ENCODE results near the gene RC3H2. TPM values are rescaled to one million over a fixed set of nuclear protein-coding genes. Genes with fewer than 3 reads are reported as not detected.
"Not testable (repeated sequence)": the region's sequence is repeated elsewhere in the genome, so short reads cannot be mapped to it uniquely, and the experiment has no call there.

Gene RC3H2
- total RNA-seq, 2 experiments from 2014 or later: 20.2 to 21.3 TPM

DNA sequence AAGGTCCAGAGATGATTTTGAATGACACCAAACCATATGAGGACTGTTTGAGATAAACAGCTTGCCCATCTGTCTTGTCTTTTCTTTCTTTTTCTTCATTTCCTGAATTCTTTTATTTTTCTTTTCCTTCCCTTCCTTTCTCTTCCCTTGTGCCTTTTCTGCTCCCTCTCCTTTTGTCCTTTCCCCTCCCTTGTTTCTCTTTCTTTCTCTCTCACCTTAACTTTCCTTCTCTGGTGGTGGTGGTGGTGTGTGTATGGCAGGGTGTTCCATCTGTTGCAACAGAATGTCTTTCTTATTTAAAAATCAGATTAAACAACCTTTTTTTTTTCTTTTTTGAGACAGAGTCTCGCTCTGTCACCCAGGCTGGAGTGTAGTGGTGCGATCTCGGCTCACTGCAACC, 73.0 kb downstream of the RC3H2 start:
- Mint-ChIP-seq H3K36me3 (ENCODE audit: low read depth) (no peaks in the 10 kb centered on the region), H3K9me3 (no peaks in the 10 kb centered on the region), H3K4me1 (ENCODE audit: low read depth) (peaks cover 14% of the 10 kb centered on the region), H3K4me3 (no peak overlapping the region), H3K27ac (no peak overlapping the region), H3K27me3 (ENCODE audit: low read depth) (no peaks in the 10 kb centered on the region)
- intact Hi-C loops (cut with micrococcal nuclease): no loop called here
- no peak for DNase-seq
- CTCF ChIA-PET: no interaction called here

DNA sequence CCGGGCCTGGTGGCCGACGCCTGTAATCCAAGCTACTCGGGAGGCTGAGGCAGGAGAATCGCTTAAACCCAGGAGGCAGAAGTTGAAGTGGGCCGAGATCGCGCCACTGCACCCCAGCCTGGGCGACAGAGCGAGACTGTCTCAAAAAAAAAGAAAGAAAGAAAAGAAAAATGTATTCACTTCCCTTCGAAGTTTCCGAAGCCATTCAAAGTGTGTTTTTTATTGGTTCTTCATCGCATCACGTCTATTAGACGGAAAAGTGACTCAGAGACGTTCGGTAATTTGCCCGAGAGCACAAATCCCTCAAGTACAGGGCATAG, 76.2 kb downstream of the RC3H2 start:
- H3K9me3 Mint-ChIP-seq; CTCF ChIA-PET; DNase-seq; H3K27me3 Mint-ChIP-seq (ENCODE audit: low read depth); H3K36me3 Mint-ChIP-seq (ENCODE audit: low read depth): not testable (repeated sequence)
- intact Hi-C loops (cut with micrococcal nuclease): loop anchor here (1.0 to 5.0 kb wide), 7 partner anchors 18 to 736 kb away; partner anchors contain the start of genes MORN5, NDUFA8, RC3H2 and TTLL11
- H3K4me1 Mint-ChIP-seq (ENCODE audit: low read depth): peaks cover 25% of the 10 kb centered on the region
- peak overlapping the region; percentile 98 for H3K4me3 Mint-ChIP-seq
- peak overlapping the region; percentile 90 for H3K27ac Mint-ChIP-seq

DNA sequence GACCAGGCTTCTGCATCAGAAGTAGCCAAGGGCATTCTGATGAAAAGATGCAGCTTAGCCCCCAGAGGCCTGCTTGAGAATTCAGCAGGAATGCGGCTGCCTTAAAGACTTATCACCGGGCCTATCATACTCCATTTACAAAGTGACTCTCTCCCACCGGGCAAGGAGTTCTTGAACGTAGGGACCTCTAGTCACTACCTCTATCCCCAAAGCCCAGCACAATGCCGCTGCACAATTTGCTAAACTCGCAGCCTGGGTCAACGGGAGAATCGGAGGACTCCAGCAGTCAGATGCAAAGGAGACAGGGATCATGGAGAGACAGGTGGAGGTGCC, 77.4 kb downstream of the RC3H2 start:
- H3K27me3 Mint-ChIP-seq (ENCODE audit: low read depth): no peaks in the 10 kb centered on the region
- no peak for DNase-seq
- no peaks in the 10 kb centered on the region for H3K9me3 Mint-ChIP-seq
- intact Hi-C loops (cut with micrococcal nuclease): loop anchor here (1.0 to 5.0 kb wide), 8 partner anchors 11 to 735 kb away; partner anchors contain the start of genes MORN5, NDUFA8, RC3H2 and TTLL11
- H3K27ac Mint-ChIP-seq: peak overlapping the region; percentile 90
- CTCF ChIA-PET: interaction anchor here (0.6 kb wide), 1 partner anchor 8 kb away, joined by 4 read pairs; no protein-coding TSS in a partner anchor
- H3K4me1 Mint-ChIP-seq (ENCODE audit: low read depth): peaks cover 25% of the 10 kb centered on the region
- no peaks in the 10 kb centered on the region for H3K36me3 Mint-ChIP-seq (ENCODE audit: low read depth)
- peak overlapping the region; percentile 98 for H3K4me3 Mint-ChIP-seq

DNA sequence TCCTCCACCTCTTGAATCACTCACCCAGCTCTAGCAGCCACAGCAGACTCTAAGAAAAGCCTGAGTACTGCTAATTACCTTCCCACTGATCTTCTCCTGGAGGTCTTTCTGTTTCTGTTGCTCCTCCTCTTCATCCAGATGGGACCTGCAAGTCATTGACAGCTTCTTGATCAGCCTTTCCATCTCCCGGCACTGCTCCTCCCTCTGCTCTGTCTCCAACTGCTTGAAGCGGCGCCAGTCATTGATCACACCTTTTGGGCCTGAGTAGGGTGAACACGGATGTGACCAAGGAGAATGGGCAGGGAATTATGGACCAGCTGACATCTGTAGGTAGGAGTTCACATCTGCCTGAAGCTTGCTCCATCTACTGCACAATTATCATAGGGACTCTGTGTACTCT, 82.2 kb downstream of the RC3H2 start:
- Mint-ChIP-seq H3K4me1 (ENCODE audit: low read depth) (peaks cover 34% of the 10 kb centered on the region), H3K36me3 (ENCODE audit: low read depth) (peaks cover 8% of the 10 kb centered on the region), H3K9me3 (no peaks in the 10 kb centered on the region), H3K27ac (no peak overlapping the region), H3K27me3 (ENCODE audit: low read depth) (no peaks in the 10 kb centered on the region), H3K4me3 (no peak overlapping the region)
- intact Hi-C loops (cut with micrococcal nuclease): no loop called here
- CTCF ChIA-PET: interaction anchor here (1.0 kb wide), 1 partner anchor 14 kb away, joined by 3 read pairs; no protein-coding TSS in a partner anchor
- no peak for DNase-seq

DNA sequence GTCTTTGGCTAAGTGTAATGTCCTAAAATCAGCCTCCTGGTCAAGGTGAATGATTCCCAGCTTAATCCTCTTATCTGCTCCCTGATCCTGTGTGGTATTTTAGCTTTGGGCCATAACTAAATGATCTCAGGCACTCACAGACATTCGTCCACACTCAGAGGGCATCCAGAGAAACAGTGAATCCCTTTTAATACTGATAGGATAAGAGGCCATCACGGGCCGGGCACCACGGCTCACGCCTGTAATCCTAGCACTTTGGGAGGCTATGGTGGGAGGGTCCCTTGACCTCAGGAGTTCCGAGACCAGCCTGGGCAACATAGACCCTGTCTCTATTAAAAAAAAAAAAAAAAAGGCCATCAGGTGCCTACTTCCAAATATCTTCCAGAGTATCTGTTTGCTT, 83.1 kb downstream of the RC3H2 start:
- no peak overlapping the region for H3K27ac Mint-ChIP-seq
- H3K4me3 Mint-ChIP-seq: no peak overlapping the region
- no peak for DNase-seq
- H3K27me3 Mint-ChIP-seq (ENCODE audit: low read depth): no peaks in the 10 kb centered on the region
- peaks cover 30% of the 10 kb centered on the region for H3K4me1 Mint-ChIP-seq (ENCODE audit: low read depth)
- peaks cover 12% of the 10 kb centered on the region for H3K36me3 Mint-ChIP-seq (ENCODE audit: low read depth)
- intact Hi-C loops (cut with micrococcal nuclease): no loop called here
- CTCF ChIA-PET: no interaction called here
- no peaks in the 10 kb centered on the region for H3K9me3 Mint-ChIP-seq

DNA sequence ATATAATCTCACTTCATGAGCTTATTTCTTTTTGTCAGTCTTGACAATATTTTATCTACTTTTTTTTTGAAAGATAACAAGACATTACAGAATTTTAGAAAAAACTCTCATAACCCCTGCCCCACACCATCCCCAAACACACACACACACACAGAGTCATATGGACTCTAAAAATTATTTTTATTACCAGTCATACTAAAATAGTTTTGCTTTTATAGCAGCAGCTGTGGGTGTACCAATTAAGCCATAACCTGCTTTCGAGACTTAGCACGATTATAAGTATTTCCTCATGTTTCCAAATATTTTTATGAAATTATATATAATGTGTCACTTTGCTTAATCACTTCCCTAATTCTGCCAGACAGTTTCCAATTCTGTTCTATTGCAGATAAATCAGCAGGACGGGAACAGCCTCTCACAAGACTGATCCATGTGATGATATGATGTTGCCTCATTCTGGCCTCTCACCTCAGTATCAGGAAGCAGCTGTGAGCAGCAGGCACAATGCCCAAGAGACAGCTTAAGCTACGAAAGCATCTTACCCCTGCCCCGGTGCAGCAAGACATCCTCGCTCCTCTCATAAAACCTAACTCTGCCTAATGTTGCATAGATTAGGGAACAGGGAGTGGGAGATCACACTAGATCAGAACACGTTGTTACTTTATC, 83.7 kb downstream of the RC3H2 start:
- Mint-ChIP-seq H3K36me3 (ENCODE audit: low read depth) (peaks cover 13% of the 10 kb centered on the region), H3K9me3 (no peaks in the 10 kb centered on the region), H3K4me1 (ENCODE audit: low read depth) (peaks cover 30% of the 10 kb centered on the region), H3K27me3 (ENCODE audit: low read depth) (no peaks in the 10 kb centered on the region), H3K4me3 (no peak overlapping the region), H3K27ac (no peak overlapping the region)
- intact Hi-C loops (cut with micrococcal nuclease): no loop called here
- CTCF ChIA-PET: interaction anchor here (1.3 kb wide), 1 partner anchor 11 kb away, joined by 3 read pairs; no protein-coding TSS in a partner anchor
- DNase-seq: no peak

DNA sequence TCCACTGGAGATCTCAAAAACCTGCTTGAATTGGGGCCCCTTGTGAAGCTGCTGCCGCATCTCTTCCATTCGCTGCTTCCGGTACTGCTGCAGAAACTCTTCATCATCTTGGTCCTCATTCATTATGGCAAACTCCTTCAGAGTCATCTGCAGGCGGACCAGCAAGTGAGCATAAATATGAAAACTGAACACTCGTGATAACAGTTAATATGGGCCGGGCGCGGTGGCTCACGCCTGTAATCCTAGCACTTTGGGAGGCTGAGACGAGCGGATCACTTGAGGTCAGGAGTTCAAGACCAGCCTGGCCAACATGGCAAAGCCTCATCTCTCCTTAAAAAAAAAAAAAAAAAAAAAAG, 84.7 kb downstream of the RC3H2 start:
- H3K36me3 Mint-ChIP-seq (ENCODE audit: low read depth): peaks cover 15% of the 10 kb centered on the region
- no peak overlapping the region for H3K27ac Mint-ChIP-seq
- CTCF ChIA-PET: interaction anchor here (1.1 to 1.3 kb wide), 3 partner anchors 10 to 15 kb away, joined by 3 to 6 read pairs (median 5); no protein-coding TSS in a partner anchor
- no peaks in the 10 kb centered on the region for H3K9me3 Mint-ChIP-seq
- H3K4me3 Mint-ChIP-seq: no peak overlapping the region
- intact Hi-C loops (cut with micrococcal nuclease): no loop called here
- peaks cover 32% of the 10 kb centered on the region for H3K4me1 Mint-ChIP-seq (ENCODE audit: low read depth)
- no peaks in the 10 kb centered on the region for H3K27me3 Mint-ChIP-seq (ENCODE audit: low read depth)
- no peak for DNase-seq

DNA sequence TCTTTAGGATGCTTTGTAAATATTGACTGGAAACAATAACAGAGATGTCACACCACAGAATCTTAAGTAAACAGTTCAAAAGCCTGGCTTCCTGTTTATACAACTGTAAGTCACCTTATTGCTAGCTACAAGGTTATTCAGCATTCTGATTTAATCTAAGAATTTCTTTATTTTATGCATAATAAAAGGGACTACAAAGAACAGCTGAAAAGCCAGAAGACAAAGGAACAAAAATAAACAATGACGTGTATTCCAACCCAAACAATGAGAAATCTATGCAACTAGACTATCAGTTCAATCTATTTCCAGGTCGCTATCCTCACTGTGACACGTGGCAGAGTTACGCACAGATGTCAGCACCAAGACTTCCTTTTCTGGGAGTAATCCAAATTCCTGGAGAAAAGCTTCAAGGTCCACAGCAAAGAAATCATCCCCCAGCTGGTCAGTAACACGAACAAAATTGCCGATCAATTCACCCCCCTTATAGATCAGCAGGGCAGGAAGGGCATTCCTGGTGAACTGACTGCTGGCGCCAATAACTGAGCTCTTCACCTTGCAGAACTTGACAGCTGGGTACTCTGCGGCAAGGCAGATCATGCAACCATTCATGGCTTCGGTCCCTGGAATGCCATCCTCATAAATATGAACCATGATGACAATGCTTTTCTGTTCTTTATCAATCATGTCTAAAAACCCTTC, 85.2 kb downstream of the RC3H2 start:
- H3K27ac Mint-ChIP-seq: no peak overlapping the region
- no peak for DNase-seq
- CTCF ChIA-PET: interaction anchor here (1.1 to 1.3 kb wide), 3 partner anchors 9 to 15 kb away, joined by 3 to 6 read pairs (median 5); no protein-coding TSS in a partner anchor
- no peak overlapping the region for H3K4me3 Mint-ChIP-seq
- H3K36me3 Mint-ChIP-seq (ENCODE audit: low read depth): peaks cover 15% of the 10 kb centered on the region
- no peaks in the 10 kb centered on the region for H3K27me3 Mint-ChIP-seq (ENCODE audit: low read depth)
- H3K4me1 Mint-ChIP-seq (ENCODE audit: low read depth): peaks cover 33% of the 10 kb centered on the region
- intact Hi-C loops (cut with micrococcal nuclease): loop anchor here (10.0 kb wide), 3 partner anchors 405 to 475 kb away; partner anchors contain the start of gene PTGS1
- H3K9me3 Mint-ChIP-seq: no peaks in the 10 kb centered on the region

DNA sequence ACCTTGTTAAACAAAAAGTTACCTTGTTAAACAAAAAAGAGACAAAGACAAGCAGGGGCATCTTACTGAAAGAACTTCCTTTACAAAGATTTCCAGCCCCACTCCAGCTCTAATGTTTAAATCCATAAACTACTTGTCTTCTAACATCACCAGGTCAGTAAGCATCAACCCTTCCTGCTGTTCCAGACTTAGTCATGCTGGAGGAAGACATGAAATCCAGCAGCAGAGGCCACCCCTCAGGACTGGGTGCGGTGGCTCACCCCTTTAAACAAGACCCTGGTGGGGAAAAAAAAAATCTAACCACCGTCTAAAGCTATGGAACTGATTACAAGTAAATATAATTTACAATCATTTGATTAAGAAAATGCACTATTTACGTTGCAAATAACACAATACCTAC, 85.8 kb downstream of the RC3H2 start:
- Mint-ChIP-seq H3K4me1 (ENCODE audit: low read depth) (peaks cover 28% of the 10 kb centered on the region), H3K4me3 (no peak overlapping the region), H3K27ac (no peak overlapping the region), H3K36me3 (ENCODE audit: low read depth) (peaks cover 15% of the 10 kb centered on the region), H3K27me3 (ENCODE audit: low read depth) (no peaks in the 10 kb centered on the region), H3K9me3 (no peaks in the 10 kb centered on the region)
- CTCF ChIA-PET: interaction anchor here (1.1 to 1.3 kb wide), 2 partner anchors 12 to 16 kb away, joined by 5 to 6 read pairs; no protein-coding TSS in a partner anchor
- DNase-seq: no peak
- intact Hi-C loops (cut with micrococcal nuclease): loop anchor here (10.0 kb wide), 3 partner anchors 405 to 475 kb away; partner anchors contain the start of gene PTGS1

DNA sequence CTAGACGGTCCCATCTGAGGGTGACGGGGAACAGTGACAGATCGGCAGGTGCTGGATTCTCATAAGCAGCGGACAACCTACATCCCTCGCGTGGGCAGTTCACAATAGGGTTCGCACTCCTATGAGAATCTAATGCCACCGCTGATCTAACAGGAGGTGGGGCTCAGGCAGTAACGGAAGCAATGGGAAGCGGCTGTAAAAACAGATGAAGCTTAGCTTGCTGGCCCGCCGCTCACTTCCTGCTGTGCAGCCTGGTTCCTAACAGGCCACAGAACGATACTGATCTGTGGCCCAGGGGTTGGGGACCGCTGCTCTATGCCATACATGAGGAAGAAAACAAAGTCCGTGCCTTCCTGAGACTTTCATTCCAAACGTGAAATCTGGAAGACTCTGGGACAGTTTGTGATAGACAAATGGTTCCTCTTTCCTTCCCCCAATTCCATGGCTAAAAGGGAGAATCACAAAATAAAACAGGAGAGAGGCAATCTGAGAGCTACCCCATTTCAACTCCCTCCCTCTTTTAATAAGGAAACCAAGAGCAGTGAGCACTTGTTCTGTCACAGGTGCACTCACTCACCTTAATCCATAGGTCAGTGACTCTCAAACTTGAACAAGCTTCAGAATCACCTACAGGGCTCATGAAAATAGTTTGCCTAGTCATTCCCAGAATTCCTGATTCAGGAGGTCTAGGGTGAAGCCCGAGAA, 88.8 kb downstream of the RC3H2 start:
- intact Hi-C loops (cut with micrococcal nuclease): loop anchor here (1.0 to 10.0 kb wide), 6 partner anchors 11 to 472 kb away; partner anchors contain the start of genes PTGS1 and RC3H2
- H3K36me3 Mint-ChIP-seq (ENCODE audit: low read depth): peaks cover 15% of the 10 kb centered on the region
- peak; percentile 66 for DNase-seq
- peak overlapping the region; percentile 89 for H3K27ac Mint-ChIP-seq
- H3K27me3 Mint-ChIP-seq (ENCODE audit: low read depth): no peaks in the 10 kb centered on the region
- CTCF ChIA-PET: interaction anchor here (0.9 to 1.3 kb wide), 3 partner anchors 19 to 692 kb away, joined by 4 to 5 read pairs (median 4); no protein-coding TSS in a partner anchor
- H3K4me3 Mint-ChIP-seq: peak overlapping the region; percentile 65
- H3K4me1 Mint-ChIP-seq (ENCODE audit: low read depth): peaks cover 22% of the 10 kb centered on the region
- no peaks in the 10 kb centered on the region for H3K9me3 Mint-ChIP-seq

DNA sequence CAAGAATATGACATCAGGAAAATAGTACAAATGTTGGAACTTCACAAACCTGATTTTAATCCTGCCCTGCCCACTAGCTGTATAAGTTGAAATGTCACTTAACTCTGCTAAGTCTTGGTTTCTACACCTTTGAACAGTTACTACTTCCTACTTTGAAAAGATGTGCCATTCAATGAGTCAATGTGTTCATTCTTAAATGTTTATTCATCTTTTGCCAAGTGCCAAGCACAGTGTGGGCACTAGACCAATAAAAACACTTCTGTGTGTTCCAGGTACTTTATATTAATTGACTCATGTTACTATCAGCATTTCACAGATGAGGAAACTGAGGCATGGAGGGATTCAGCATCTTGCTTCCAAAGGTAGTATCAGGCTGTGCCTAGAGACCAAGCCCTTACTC, 89.6 kb downstream of the RC3H2 start:
- intact Hi-C loops (cut with micrococcal nuclease): loop anchor here (10.0 kb wide), 3 partner anchors 409 to 471 kb away; partner anchors contain the start of gene PTGS1
- CTCF ChIA-PET: interaction anchor here (1.0 to 1.4 kb wide), 3 partner anchors 175 to 691 kb away, joined by 3 to 4 read pairs (median 4); no protein-coding TSS in a partner anchor
- Mint-ChIP-seq H3K4me3 (peak overlapping the region; percentile 65), H3K27ac (peak overlapping the region; percentile 89), H3K4me1 (ENCODE audit: low read depth) (peaks cover 22% of the 10 kb centered on the region), H3K27me3 (ENCODE audit: low read depth) (no peaks in the 10 kb centered on the region), H3K9me3 (no peaks in the 10 kb centered on the region), H3K36me3 (ENCODE audit: low read depth) (peaks cover 15% of the 10 kb centered on the region)
- DNase-seq: no peak

DNA sequence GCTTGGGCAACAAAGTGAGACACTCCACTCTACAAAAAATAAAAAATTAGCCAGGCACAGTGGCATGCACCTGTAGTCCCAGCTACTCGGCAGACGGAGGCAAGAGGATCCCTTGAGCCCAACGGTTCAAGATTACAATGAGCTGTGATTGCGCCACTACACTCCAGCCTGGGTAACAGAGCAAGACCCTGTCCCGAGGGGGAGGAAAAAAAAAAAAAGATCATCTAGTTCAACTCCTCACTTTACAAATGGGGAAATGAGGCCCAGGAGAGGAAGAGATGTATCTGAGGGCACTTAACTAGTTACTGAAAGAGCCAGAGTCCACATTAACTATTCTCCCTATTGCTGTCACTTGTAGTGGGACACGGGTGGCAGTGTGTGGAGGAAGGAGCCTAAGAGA, 90.6 kb downstream of the RC3H2 start:
- CTCF ChIA-PET: interaction anchor here (1.4 to 1.5 kb wide), 2 partner anchors 176 to 690 kb away, joined by 3 to 4 read pairs; no protein-coding TSS in a partner anchor
- intact Hi-C loops (cut with micrococcal nuclease): loop anchor here (10.0 kb wide), 3 partner anchors 410 to 470 kb away; partner anchors contain the start of gene PTGS1
- H3K4me1 Mint-ChIP-seq (ENCODE audit: low read depth): peaks cover 18% of the 10 kb centered on the region
- H3K4me3 Mint-ChIP-seq: no peak overlapping the region
- H3K36me3 Mint-ChIP-seq (ENCODE audit: low read depth): peaks cover 8% of the 10 kb centered on the region
- no peak for DNase-seq
- H3K9me3 Mint-ChIP-seq: no peaks in the 10 kb centered on the region
- no peak overlapping the region for H3K27ac Mint-ChIP-seq
- no peaks in the 10 kb centered on the region for H3K27me3 Mint-ChIP-seq (ENCODE audit: low read depth)

Measured in activated naive CD4-positive, alpha-beta T cell treated with anti-CD3 and anti-CD28 coated beads for 36 hours (primary cell).